HG03135 (cell line): ENCODE data around the gene GJB6.

Source experiments
- ATAC-seq: cut with Tn5 transposase; IDR thresholded peaks from one replicate; pipeline ENCODE4 v1.9.1; 2021; ENCODE audit warnings: mild to moderate bottlenecking, moderate library complexity; ENCODE audit not compliant: unreplicated experiment

Gene GJB6

GRCh38 chr13:20230913-20231838, 943 bp downstream of the GJB6 start:
- ATAC-seq: no peak

GRCh38 chr13:20227730-20228129, 4.4 kb downstream of the GJB6 start:
- ATAC-seq: no peak

- ATAC-seq: no peak
These were observed 4.8 kb downstream of the GJB6 start for GRCh38 chr13:20227288-20227687.

GRCh38 chr13:20222553-20222952, 9.6 kb downstream of the GJB6 start:
- ATAC-seq: no peak

DNA sequence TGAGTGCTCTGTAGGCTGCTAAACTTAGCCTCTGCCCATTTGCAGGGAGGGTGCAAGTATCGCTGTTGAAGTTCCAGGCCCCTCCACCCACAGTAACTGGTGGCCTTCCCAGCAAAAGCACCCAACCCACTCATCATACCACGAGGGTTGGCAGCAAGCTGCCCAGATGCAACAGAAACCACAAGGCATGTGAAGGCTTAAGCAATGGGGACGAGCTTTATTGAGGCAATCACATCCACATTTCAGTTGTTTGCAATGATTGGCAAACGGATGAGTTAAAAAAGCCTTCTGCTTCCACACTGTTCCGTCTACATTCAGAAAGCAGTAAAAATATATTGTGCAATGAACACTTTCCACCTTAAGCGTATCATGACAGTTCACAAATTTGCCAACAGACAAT, 10.3 kb downstream of the GJB6 start:
- ATAC-seq: no peak

GRCh38 chr13:20219577-20219976, 12.5 kb downstream of the GJB6 start:
- ATAC-seq: peak; percentile 98

GRCh38 chr13:20217168-20217567, 15.0 kb downstream of the GJB6 start:
- no peak for ATAC-seq

GRCh38 chr13:20209948-20210347, 22.2 kb downstream of the GJB6 start:
- no peak for ATAC-seq

- ATAC-seq: no peak
These were observed 25.4 kb downstream of the GJB6 start for GRCh38 chr13:20206698-20207235.

GRCh38 chr13:20206065-20206697, 25.9 kb downstream of the GJB6 start:
- no peak for ATAC-seq

DNA sequence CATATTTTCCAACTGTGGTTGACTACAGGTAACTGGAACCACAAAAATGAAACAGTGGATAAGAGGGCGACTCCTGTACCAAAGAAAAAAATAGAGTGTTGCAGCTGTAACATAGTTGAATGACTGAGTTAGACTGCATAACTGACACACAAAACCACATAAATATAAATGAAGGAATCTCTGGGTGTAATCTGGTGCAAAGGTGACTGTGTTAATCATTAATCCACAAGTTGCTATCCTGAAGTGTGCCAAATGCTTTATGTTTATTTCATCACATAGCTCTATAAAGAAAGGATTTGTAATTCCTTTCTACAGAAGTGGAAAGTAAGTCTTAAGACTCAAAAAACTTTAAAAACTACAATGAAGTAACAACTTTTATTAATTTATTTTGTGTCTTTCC, 33.3 kb downstream of the GJB6 start:
- no peak for ATAC-seq

DNA sequence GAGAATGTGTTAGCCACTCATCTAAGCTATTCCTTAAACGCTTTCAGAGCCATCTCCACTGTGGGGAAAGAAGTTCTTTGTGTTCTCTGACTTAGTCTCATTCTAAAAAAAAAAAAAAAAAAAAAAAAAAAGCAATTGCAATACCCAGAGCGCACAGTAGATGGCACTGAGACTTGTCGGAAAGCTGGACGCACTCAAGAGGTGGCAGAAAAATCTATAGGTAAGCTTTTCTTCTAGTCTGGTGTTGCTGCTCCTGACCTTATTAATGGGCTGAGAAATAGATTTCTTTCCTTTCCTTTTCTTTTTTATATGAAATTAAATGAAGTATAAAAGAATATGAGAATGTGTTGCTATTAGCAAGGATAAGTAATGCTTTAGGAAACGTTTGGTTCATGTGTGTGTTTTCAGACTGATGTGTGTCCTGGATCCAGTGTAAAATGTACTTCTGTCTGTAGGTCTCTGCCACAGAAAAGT, 34.7 kb downstream of the GJB6 start:
- ATAC-seq: no peak

GRCh38 chr13:20195801-20196200, 36.3 kb downstream of the GJB6 start:
- no peak for ATAC-seq

GRCh38 chr13:20193907-20194631, 38.0 kb downstream of the GJB6 start:
- no peak for ATAC-seq

DNA sequence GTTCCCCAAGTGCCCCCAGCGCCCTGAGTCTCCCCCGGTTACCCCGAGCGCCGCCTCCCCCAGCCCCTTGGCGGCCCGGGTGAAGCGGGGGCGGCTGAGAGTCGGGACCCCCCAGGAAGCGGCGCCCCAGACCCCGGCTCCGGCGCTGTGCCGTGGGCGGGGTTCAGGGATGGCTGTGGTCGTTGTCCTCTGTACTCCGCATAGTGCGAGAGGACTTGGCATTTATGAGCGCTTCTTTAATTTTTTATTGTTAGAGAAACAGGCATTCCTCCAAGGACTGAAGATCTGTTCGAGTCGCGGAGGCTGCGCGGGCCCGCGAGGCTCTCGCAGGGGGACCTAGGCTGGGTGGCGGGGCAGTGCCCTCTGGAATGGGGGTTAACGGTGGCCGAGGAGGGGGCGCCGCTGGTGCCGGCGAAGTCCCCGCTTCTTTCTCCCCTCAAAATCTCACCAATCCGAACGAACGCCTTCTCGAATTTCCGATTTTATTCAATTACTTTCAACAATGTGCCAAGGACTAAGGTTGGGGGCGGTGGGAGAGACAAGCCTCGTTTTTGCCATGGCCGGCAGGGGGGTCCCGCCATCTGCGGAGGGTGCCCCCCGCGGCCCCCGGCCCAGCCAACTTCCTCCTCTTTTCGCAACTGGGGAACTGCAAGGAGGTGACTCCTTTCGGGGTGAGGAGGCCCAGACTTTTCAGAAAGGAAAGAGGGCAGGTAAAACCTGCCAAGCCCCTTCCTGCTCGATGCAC, 38.8 kb downstream of the GJB6 start:
- ATAC-seq: no peak

- no peak for ATAC-seq
These were observed 39.3 kb downstream of the GJB6 start, which contains the start of gene GJB2 for GRCh38 chr13:20192836-20193161. TSS of gene GJB2 (minus strand) at chr13:20192938. CDS start at chr13:20189581, 3,357 bp downstream.

DNA sequence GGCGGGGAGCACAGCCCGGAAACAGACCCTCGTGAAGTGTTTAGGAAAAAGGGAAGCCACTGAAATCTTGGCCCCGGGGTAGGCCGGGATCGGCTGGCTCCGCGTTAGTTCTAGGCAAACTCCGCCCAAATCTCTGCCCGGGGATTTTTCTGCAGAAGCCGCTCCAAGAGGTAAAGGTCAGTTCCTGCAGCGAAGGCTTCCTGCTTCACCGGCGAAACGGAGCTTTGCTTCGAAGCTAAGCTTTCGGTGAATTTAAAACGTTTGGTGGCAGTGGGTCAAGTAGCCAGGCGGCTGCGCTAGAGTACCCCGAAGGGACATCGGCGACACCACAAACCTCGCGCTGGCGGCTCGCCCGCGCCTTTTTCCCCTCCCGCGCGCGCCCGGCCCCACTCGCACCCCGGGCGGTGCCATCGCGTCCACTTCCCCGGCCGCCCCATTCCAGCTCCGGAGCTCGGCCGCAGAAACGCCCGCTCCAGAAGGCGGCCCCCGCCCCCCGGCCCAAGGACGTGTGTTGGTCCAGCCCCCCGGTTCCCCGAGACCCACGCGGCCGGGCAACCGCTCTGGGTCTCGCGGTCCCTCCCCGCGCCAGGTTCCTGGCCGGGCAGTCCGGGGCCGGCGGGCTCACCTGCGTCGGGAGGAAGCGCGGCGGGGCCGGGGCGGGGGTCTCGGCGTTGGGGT, 39.8 kb downstream of the GJB6 start:
- no peak for ATAC-seq

- ATAC-seq: no peak
These were observed 40.6 kb downstream of the GJB6 start for GRCh38 chr13:20191311-20192157.
